GM19372 (cell line): ENCODE results near the gene CPD.
"Not testable (repeated sequence)": the region's sequence is repeated elsewhere in the genome, so short reads cannot be mapped to it uniquely, and the experiment has no call there.

ENCODE experiments used
- ATAC-seq: cut with Tn5 transposase; IDR thresholded peaks from one replicate; pipeline ENCODE4 v1.9.1; 2021; ENCODE audit warnings: mild to moderate bottlenecking, low read depth, moderate library complexity; ENCODE audit not compliant: unreplicated experiment

CPD gene

DNA sequence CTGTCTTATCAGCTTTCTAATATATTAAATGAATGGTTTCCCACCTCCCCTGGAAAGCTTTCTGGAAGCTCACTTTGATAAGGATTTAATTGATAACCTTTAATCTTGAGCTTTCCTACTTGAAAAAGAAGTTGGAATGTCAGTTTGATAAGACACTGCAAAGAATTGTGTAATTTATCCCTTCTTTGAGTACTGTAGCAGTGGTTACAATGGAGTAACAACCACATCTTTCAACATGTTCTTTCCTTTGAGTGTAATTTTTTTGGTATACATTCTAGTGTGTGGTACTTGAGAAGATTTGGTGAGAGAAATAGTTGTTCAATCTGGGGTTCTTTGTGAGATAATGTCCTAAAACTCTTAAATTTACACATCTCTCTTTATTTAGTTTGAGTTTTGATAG, 43.4 kb downstream of the CPD start:
- ATAC-seq, result no peak

DNA sequence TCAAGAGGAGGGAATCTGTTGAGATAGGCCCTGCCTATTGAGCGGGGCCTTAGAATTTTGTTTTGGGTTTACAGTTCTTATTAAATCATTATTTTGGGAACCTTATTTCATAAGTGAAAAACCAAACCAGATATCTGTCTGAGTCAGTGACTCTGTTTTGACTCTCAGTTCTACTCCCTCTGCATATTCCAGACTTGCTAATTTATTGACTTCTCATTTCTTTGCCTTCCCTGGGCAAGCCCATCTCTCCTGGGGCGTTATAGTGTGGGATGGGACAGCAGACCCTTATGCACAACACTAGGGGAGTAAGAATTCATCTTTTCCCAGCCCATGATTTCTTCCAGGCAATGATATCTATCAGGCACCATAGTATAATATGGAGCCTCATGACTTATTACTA, 45.7 kb downstream of the CPD start:
- no peak for ATAC-seq

DNA sequence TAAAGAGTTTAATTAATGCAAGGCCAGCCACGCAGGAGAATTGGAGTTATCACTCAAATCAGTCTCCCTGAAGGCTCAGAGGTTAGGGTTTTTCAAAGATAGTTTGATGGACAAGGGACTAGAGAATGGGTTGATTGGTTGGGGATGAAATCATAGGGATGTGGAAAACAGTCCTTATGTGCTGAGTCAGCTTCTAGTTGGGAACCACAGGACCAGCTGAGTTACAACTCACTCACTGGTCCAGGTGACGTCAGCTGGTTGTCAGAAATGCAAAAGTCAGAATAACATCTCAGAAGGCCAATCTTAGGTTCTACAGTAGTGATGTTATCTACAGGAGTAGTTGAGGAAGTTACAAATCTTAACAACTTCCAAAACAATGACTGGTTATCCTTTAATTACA, 47.6 kb downstream of the CPD start:
- ATAC-seq, result no peak

DNA sequence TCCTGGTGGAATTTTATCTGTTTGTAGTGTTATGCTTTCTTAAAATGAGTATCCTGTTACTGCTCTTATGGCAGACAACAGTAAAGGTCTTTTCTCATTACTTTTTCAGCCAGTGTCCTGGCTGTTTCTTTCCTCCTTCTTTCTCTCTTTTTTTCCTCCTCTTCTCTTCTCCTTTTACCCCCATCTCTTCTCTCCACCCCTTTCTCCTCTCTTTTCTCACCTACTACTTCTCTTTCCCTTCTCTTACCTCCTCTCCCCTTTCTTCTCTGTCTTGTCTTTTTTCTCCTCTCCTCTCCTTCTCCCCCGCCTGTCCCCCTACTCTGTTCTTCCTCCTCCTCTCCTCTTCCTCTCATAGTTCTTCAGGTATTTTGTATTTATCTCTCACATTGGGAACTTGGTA, 48.9 kb downstream of the CPD start:
- no peak for ATAC-seq

DNA sequence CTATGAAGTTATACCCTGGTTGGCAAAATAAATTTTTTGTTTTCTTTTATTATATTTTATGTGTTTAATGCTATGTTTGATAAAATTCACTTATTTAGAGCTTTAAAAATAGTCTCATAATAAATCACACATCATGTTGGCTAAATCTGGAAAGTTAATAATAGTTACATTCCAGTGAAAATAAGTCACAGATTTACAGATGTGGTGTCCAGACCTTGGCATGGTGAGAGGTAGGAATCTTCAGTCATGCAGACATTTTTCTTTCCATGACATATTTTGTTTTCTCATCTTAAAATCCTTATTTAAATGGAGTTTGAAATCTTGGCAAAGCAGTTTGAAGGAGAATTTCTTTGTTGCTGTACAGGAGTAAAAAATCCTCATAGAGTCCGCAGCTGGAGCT, 50.4 kb downstream of the CPD start:
- no peak for ATAC-seq

DNA sequence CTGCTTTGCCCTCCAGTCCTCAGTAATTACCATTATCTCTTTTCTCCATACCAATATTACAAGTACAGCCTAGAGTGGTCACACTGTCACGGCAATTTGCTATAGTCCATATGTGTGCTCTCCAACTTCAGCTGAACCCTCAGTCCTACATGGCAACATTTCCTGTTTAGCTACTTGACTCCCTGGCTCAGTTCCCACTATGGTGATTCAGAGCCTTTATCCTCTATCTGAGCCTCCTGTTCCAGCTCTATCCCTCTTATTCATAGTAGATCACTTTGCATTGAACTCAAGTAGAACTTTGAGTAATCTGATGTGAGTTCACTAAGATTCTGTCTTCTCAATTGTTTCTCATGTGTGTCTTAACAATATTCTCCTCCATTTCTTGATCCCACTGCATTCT, 54.8 kb downstream of the CPD start:
- ATAC-seq, result no peak

DNA sequence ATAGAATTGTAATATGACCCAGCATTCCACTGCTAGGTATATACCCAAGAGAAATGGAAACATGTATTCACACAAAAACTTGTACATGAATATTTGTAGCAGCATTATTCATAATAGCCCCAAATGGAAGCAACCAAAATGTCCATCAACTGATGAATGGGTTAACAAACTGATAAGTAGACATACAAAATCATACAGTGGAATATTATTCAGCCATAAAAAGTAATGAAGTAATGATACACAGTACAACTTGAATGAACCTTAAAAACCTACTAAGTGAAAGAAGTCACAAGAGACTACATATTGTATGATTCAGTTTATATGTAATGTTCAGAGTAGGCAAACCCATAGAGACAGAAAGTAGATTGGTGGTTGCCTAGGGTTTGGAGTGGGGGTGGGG, 58.0 kb downstream of the CPD start:
- no peak for ATAC-seq

DNA sequence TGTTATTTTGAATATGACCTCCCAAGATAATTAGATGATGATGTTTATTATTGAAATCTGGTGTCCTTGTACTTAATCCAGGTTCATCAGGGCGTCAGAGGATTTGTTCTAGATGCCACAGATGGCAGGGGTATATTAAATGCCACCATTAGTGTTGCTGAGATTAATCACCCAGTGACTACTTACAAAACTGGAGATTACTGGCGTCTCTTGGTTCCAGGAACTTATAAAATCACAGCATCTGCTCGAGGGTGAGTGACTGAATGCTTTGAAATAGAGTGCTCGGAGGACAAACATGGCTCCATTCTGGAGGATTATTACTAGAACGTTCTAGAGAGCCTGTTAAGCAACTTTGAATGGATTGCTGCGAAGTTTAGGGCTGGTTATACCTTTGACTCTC, 65.0 kb downstream of the CPD start:
- ATAC-seq, result no peak

DNA sequence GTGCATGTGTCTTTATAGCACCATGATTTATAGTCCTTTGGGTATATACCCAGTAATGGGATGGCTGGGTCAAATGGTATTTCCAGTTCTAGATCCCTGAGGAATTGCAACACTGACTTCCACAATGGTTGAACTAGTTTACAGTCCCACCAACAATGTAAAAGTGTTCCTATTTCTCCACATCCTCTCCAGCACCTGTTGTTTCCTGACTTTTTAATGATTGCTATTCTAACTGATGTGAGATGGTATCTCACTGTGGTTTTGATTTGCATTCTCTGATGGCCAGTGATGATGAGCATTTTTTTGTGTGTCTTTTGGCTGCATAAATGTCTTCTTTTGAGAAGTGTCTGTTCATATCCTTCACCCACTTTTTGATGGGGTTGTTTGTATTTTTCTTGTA, 67.9 kb downstream of the CPD start:
- not testable (repeated sequence) for ATAC-seq

DNA sequence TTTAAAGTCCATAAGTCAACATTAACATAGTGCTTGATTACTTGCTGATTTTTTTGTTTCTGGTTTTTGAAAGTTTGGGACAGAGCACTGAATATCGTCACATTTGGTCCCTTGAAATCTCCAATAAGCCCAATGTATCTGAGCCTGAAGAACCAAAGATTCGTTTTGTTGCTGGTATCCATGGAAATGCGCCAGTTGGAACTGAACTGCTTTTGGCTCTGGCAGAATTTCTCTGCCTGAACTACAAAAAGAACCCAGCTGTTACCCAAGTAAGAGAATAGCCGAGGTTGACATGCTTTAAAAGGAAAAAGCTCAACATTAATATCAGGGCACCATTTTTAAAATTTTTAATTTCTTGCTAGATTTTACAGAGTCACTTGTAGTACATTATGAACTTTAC, 70.8 kb downstream of the CPD start:
- no peak for ATAC-seq

DNA sequence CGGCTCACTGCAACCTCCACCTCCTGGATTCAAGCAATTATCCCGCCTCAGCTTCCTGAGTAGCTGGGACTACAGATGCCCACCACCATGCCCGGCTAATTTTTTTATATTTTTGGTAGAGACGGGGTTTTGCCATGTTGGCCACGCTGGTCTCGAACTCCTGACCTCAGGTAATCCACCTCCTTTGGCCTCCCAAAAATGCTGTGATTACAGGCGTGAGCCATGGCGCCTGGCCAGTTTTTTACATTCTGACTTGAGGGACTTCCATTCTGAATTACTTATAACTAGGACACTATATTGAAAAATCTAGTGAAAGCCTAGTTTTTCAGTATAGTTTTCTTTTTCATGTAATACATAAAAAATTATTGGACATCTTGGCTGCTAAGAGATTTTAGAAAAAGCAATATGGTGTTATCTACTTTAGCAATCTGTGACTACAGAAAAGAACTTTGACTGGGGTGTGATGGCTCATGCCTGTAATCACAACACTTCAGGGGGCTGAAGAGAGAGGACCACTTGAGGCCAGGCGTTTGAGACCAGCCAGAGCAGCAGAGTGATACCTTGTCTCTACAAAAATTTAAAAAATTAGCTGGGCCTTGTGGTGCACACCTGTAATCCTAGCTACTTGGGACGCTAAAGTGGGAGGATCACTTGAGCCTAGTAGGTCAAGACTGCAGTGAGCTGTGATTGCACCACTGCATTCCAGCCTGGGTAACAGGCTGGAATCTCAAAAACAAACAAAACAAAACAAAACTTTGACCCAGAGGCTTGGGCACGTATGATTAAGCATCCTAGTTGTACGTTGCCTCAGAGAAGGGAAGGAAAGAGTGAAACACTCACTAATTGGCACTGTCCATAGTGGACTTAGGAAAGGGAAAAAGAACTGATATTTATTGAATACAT, 71.6 kb downstream of the CPD start:
- no peak for ATAC-seq

DNA sequence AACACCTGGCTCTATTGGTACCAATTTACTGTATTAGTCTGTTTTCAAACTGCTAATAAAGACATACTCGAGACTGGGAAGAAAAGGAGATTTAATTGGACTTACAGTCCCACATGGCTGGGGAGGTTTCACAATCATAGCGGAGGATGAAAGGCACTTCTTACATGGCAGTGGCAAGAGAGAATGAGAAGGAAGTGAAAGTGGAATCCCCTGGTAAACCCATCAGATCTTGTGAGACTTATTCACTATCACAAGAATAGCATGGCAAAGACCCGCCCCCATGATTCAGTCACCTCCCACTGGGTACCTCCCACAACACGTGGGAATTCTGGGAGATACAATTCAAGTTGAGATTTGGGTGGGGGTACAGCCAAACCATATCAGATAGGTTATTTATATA, 75.9 kb downstream of the CPD start:
- no peak for ATAC-seq

DNA sequence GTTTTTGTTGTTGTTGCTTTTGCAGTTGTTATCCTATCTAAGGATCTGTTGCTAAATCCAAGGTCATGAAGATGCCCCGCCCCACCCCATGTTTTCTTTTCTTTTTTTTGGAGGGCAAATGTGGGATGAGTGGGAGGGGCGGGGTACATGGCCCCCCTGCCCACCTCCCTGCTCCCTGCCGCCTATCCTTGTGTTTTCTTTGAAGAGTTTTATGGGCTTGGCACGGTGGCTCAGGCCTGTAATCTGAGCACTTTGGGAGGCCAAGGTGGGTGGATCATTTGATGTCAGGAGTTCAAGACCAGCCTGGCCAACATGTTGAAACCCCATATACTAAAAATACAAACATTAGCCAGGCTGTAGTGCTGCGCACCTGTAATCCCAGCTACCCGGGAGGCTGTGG, 79.6 kb downstream of the CPD start:
- no peak for ATAC-seq

DNA sequence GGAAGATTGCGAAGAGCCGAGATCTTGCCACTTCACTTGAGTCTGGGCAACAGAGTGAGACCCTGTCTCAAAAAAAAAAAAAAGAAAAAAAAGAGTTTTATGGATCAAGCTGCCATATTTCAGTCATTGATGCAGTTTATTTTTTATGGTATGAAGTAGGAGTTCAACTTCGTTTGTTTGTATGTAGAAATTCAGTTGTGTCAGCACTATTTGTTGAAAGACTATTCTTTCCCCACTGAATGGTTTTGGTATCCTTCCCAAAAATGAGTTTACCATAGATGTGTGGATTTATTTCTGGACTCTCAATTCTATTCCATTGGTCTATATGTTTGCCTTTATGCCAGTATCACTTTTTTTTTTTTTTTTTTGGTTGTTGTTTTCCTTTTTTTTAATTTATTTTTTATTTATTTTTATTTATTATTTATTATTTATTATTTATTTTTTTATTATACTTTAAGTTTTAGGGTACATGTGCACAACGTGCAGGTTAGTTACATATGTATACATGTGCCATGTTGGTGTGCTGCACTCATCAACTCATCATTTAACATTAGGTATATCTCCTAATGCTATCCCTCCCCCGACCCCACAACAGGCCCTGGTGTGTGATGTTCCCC, 80.2 kb downstream of the CPD start:
- ATAC-seq, result not testable (repeated sequence)

DNA sequence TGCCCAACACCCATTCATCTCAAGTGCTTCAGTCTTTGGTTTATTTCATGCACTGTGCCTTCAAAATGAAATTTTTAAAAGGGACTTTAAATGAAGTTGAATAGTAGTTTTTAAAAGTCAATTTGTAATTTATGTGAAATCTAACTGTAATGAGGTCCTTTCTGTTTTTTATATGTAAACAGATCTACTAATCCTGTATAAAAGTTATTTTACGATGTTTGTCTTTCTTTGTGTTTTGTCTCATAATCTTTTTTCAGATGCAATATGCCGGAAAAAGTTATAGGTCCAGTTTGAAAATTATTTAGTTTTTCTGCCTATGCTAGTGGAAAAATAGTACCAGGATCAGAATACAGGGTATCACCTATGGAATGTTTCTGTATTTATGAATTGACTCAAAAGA, 89.7 kb downstream of the CPD start:
- no peak for ATAC-seq

DNA sequence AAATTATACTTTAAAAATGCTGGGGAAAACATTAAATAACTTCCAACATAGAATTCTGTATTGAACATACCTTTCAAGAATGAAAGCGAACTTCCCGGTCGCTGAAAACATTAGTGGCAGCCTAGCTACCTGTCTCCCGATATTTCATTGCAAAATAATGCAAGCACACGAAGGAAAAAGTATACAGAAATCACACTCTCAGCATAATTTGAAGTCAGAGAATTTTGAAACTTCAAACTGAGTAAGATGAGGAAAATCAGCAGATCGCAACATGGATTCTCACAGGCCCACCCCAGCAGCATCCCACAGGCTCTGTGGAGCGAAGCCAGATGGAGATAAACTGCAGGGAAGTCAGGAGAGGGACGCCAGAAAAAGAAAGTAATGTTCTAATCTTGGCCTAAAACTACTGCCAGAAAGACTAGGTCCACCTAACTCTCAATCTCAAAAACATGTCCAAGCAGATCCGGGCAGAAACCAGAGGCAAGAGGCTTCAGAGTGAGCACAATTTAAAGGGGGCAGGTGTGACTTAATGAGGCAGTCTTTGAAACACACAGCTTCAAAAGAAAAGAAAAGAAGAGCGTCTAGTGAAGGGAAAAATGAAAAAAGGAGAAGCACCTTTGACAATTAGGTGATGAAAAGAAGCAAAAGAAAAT, 93.6 kb downstream of the CPD start:
- no peak for ATAC-seq

DNA sequence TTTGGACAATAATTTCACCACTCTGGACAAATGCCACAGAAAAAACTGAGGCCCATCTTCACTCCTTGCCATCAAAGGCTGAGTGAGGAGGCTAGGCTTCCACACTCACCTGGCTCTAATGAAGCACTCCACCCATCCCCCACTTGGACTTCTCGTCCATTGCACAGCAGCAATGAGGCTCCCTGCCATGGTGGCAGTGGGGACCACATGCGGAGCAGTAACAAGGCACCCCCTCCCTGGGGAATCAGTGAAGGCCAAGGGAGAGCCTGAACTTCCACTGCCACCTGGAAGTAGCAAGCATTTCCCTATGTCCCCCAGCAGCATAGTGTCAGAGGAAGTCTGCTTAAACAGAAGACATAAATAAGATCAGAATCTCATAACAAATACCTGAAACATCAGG, 96.5 kb downstream of the CPD start:
- no peak for ATAC-seq

DNA sequence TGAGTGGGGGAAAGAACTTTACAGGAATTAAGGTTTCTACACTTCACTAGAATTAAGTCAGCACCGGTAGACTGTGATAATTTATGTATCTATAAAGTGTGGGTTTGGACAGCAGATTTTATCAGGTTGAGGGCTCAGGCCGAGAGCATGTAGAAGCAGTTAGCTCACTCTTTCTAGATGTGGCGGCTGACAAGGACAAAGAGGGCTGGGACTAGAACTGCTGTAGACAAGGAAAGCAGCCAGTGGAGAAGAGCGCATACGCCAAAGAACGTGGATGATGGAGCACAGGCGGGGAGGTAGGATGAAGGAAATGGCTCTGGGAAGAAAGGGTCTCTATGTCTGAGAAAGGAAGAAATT, 98.0 kb downstream of the CPD start:
- peak; percentile 10 for ATAC-seq

DNA sequence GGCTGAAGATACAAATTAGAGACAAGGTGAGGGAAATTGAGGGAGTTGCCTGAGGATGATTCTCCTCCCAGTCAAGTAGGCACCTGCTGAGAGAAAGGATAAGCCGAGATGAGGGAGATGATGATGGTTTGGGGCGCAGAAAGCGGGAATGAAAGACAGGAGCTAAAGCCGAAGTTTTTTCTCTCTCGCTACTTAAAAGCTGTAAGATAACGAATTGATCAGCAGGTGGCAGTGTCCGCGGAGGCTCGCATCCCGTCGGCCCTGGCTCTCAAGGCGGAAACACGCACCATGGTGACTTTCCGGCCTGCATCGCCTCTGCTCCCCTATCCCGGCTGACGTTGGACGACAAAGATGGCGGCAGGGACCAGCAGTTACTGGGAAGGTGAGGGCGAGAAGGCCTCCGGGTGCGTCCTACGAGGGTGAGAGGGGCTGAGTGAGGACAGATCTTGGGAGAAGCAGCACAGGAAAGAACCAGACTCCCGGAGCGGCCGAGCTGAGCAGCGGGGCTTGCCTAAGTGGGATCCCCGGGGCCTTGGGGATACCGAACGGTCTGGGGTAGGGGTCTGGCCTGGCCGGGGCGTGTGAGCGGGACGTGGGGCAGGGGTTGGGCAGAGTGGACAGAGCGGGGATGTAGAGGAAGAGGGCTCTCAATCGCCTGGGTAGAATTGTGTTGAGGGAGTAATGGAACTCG, 98.5 kb downstream of the CPD start, which contains the start of gene GOSR1:
TSS of gene GOSR1 (plus strand) at position 326 of the 691 bp plus-strand sequence. CDS start at position 352, 26 bp downstream.
- ATAC-seq, result peak; percentile 99

DNA sequence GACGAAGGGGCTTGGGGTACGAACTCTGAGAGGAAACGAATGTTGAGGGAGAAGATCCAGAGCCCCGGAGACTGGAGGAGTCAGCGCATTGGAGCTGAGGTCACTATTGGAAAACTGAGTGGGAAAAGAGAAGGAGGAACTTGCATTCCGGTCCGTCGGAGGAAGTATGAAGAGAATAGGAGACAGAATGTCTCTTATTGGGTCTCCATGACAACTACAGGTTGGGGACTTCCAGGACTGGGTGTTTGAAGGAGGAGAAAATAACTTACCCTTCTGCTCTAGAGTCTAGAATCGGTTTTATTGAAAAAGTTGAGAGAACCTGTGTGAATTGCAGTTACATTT, 99.0 kb downstream of the CPD start:
- ATAC-seq, result no peak

DNA sequence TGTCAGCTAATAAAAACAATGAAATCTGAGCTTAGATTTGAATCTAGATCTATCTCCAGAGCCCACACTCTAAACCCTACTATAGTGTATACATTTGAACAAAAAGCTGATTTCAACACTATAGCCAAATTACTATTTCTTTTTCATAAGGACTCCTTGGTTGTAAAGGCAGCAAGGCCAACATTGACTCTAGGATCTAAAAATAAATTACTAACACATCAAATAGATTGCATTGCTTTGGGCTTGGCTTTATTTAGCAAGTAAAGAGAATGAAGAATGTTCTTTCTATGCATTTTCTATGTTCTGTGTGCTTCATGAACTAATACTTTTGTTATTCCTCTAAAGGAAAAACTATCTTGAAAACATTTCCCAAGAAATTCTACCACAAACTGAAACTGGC, 103.8 kb downstream of the CPD start:
- ATAC-seq, result no peak
